Subcutaneous abdominal adipose tissue (tissue), 5 donors: Measurements from ENCODE around the gene USO1.
"Not testable (repeated sequence)": the region's sequence is repeated elsewhere in the genome, so short reads cannot be mapped to it uniquely, and the experiment has no call there.

ENCODE experiments used
- H3K27ac ChIP-seq: one replicate; pipeline ENCODE4 v1.7.0; 2013; ENCODE audit warnings: low read depth, mild to moderate bottlenecking, inconsistent platforms, low read length, moderate library complexity
- H3K27me3 ChIP-seq, 5 donors: one replicate each; pipeline ENCODE4 v1.7.0; 2013; ENCODE audit warnings: low read length in 5 of 5, inconsistent platforms in 1 of 5; ENCODE audit not compliant: control insufficient read depth in 5 of 5, insufficient read depth in 4 of 5
- H3K36me3 ChIP-seq, 5 donors: one replicate each; pipeline ENCODE4 v1.7.0; 2013; ENCODE audit warnings: low read length in 5 of 5; ENCODE audit not compliant: control insufficient read depth in 5 of 5, insufficient read depth in 5 of 5
- H3K4me1 ChIP-seq, 5 donors: one replicate each; pipeline ENCODE4 v1.7.0; 2013; ENCODE audit warnings: low read length in 5 of 5, mild to moderate bottlenecking in 3 of 5, moderate library complexity in 1 of 5; ENCODE audit not compliant: control insufficient read depth in 5 of 5, insufficient read depth in 5 of 5
- H3K4me3 ChIP-seq, 5 donors: one replicate each; pipeline ENCODE4 v1.7.0; 2013; ENCODE audit warnings: low read length in 5 of 5, low read depth in 1 of 5
- H3K9ac ChIP-seq, 5 donors: one replicate each; pipeline ENCODE4 v1.7.0; 2013; ENCODE audit warnings: low read length in 5 of 5, mild to moderate bottlenecking in 4 of 5, moderate library complexity in 3 of 5
- H3K9me3 ChIP-seq, 5 donors: one replicate each; pipeline ENCODE4 v1.7.0; 2013; ENCODE audit warnings: low read length in 5 of 5; ENCODE audit not compliant: control insufficient read depth in 5 of 5
- donor health status: healthy.
- donor health status: healthy.
- donor health status: healthy.
- donor health status: healthy.
- donor health status: healthy.

USO1 gene

DNA sequence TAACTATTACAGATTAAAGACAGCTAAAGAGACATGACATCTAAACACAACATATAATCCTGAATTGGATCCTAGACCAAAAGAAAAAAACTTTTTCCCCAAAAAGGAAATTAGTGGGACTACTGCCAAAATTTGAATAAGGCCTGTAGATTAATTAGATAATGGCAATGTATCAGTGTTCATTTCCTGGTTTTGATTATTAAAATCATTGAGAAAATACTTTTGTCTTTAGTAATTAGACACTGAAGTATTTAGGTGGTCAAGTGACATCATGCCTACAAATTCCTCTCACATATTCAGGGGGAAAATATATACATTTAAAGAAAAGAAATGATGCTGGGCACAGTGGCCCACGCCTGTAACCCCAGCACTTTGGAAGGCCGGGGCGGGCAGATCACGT, 10.4 kb upstream of the USO1 start:
- Histone ChIP-seq H3K36me3 (peaks cover 0 to 3% (median 0%) of the 10 kb centered on the region in 5 donors), H3K9ac (no peak overlapping the region), H3K4me1 (peaks cover 6 to 28% (median 12%) of the 10 kb centered on the region in 5 donors), H3K9me3 (no peaks in the 10 kb centered on the region), H3K27me3 (no peaks in the 10 kb centered on the region), H3K4me3 (no peak overlapping the region), H3K27ac (no peak overlapping the region)

DNA sequence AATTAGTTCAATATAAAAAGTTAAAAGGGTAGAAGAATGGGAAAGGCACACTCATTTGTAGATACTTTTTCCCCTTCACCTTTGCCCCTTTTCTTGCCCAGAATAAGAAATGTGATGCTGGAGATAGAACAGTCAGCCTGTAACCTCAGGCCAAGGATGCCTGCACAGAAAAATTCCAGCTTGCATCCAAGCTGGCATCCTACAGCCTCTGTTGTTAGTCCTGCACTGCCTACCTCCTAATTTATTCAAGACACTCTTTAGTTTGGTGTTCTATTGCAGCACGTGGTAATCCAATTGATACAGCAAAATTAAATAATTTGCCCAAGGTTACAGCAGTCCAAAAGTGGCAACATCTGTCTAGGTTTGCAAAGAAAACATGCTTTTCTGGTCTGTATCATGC, 9.7 kb upstream of the USO1 start:
- Histone ChIP-seq H3K4me3 (no peak overlapping the region), H3K27me3 (no peaks in the 10 kb centered on the region), H3K4me1 (peaks cover 6 to 24% (median 12%) of the 10 kb centered on the region in 5 donors), H3K27ac (no peak overlapping the region), H3K36me3 (peaks cover 0 to 3% (median 0%) of the 10 kb centered on the region in 5 donors), H3K9me3 (no peaks in the 10 kb centered on the region), H3K9ac (no peak overlapping the region)

DNA sequence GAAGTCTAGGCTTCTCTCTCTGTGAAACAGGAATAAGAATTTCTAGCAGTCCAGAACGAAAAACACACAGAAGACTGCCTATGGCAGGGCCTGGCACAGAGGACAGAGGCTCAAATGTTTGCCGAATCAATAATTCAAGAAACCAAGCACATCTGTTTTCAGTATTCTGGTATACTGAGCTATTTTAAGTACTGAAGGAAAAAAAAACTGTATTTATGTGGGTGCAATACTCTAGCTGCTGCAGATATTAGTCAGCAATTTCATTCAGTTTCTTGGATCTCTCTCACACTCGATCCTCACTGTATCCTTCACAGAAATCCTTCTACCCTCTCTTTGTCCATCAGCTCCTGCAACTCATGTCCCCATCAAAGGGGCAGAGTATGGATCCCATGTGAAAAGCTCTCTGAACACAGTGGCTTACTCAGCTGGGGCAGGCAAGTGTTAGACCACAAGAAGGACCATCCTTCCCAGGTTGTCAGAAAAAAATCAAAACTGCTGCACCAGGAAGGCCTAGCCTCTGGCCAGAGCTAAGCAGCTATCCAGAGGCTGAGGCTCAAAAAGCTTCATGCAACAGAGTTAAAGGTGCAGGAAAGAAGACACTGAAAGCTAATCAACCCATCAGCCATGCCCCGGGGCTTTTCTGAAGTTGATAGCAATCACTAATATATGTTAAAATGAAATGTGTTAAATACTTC, 9.1 kb upstream of the USO1 start:
- Histone ChIP-seq H3K4me1 (peaks cover 3 to 19% (median 7%) of the 10 kb centered on the region in 5 donors), H3K4me3 (no peak overlapping the region), H3K27me3 (no peaks in the 10 kb centered on the region), H3K9me3 (no peaks in the 10 kb centered on the region), H3K36me3 (peaks cover 0 to 3% (median 0%) of the 10 kb centered on the region in 5 donors), H3K27ac (no peak overlapping the region), H3K9ac (no peak overlapping the region)

DNA sequence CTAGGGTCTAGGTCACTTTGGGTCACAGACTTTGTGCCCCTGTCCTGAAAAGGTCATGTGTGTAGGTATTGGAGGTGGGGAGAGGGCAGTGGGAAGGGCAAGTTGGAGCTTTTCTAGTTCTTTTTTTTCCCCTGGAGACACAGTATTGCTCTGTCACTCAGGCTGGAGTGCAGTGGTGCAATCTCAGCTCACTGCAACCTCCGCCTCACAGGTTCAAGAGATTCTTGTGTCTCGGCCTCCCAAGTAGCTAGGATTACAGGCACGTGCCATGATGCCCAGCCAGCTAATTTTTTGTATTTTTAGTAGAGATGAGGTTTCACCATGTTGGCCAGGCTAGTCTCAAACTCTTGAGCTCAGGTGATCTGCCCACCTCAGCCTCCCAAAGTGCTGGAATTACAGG, 8.3 kb upstream of the USO1 start:
- not testable (repeated sequence) for H3K27ac ChIP-seq, H3K36me3 ChIP-seq, H3K27me3 ChIP-seq, H3K4me3 ChIP-seq, H3K9ac ChIP-seq, H3K9me3 ChIP-seq
- H3K4me1 ChIP-seq = peaks cover 2 to 14% (median 6%) of the 10 kb centered on the region in 5 donors

DNA sequence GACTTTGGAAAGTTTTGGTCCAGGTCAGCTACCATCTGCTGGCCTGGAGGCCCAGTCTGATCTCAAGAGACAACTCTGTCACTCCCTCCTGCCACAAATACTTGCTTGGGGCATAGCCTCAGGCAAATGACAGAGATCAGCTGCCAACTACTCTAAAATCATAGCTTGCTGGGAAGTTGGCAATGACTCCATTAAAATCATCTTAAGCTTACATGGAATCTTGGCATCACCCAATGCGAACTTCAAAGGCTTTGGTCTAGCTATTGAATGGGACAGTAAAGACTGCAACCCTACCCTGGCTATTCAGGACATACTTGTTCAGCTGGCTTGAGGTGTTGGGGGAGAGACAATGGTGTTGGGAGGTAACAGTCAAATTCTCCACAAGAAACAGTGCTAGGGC, 7.0 kb upstream of the USO1 start:
- H3K9ac ChIP-seq = no peak overlapping the region
- H3K4me3 ChIP-seq = no peak overlapping the region
- H3K27ac ChIP-seq = no peak overlapping the region

DNA sequence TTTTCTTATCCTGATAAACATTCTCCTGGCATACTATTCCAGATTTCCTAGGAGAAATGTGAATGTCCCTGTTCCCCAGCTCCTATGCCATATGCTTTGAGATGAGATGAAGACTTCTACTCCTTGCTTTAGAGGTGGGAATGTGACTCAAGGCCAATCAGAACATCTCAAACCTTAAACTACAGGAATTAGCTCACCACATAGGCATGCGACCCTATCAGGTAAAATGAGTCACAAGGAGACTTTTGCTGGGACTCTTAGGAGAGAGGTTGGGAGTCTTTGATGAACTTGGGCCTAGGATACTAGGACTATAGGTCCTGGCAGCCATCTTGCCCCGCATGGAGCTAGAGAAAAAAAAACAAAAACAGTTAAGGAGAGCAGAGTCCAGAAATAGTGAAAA, 5.8 kb upstream of the USO1 start:
- Histone ChIP-seq H3K36me3 (peaks cover 0 to 3% (median 0%) of the 10 kb centered on the region in 5 donors), H3K4me3 (no peak overlapping the region), H3K4me1 (peaks cover 2 to 19% (median 13%) of the 10 kb centered on the region in 5 donors), H3K27ac (no peak overlapping the region), H3K9ac (no peak overlapping the region), H3K9me3 (no peaks in the 10 kb centered on the region), H3K27me3 (no peaks in the 10 kb centered on the region)

More for the DNA sequence above, 7.0 kb upstream of the USO1 start:
- no peaks in the 10 kb centered on the region for H3K9me3 ChIP-seq
- no peaks in the 10 kb centered on the region for H3K27me3 ChIP-seq
- H3K4me1 ChIP-seq = peaks cover 2 to 14% (median 6%) of the 10 kb centered on the region in 5 donors
- peaks cover 0 to 3% (median 0%) of the 10 kb centered on the region in 5 donors for H3K36me3 ChIP-seq

DNA sequence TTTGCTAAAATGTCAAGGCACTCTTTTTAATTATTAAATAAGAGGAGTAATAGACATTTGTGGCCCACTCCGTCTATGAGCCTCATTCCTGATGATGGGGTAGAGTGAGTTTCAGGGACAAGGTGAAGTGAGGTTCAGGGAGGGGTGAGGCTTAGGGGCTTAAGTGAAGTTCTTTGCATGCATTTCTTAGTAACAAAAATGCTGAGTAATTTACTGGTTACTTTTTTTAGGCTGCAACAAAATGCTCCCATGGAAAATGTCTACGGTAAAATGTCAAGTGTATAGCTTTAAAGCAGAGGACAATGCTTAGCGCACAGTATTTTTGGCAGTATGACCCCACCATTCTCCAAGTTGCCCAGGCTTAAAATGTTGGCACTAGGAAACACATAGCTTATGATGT, 2.0 kb upstream of the USO1 start:
- Histone ChIP-seq H3K36me3 (peaks cover 0 to 3% (median 0%) of the 10 kb centered on the region in 5 donors), H3K27ac (no peak overlapping the region), H3K9me3 (no peaks in the 10 kb centered on the region), H3K9ac (no peak overlapping the region), H3K27me3 (no peaks in the 10 kb centered on the region), H3K4me3 (no peak overlapping the region), H3K4me1 (peaks cover 0 to 36% (median 32%) of the 10 kb centered on the region in 5 donors)

DNA sequence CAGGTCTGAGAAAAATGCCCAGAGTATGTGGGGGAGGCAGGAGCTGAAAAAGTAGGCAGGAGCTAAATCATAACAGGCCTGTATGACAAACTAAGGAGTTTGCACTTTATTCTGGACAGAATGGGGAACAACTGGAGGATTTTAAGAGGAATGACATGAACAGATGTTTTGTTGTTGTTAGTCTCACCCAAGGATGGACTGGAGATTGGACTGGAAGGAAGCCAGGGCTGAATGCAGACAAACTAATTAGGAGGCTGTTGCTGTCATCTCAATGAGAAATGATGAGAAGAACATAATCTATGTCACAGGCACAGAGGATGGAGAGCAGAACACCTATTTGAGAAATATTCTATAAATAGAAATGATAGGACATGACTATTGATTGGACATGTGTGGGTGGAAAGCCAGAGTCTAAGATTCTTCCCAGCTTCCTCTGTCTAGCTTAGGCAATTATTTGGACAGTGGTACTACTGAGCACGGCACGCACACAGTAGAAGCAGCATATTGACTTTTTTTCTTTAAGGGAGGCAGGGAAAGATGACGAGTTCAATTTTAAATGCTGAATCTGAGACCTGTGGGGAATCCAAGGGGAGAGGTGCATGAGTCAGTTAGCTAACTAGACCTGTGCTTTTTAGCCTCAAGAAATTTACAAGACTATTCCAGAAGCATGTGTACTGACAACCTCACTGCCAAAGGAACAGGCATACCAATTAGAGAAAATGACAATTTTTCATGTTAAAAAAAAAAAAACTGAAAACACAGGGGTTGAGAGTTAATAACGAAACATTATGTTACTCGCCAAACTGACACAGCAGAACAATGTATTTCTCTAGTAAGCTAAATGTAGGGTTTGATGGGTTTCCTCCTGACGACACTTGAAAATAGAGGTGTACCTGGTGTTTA, 963 bp upstream of the USO1 start:
- Histone ChIP-seq H3K27me3 (no peaks in the 10 kb centered on the region), H3K36me3 (peaks cover 0 to 2% (median 0%) of the 10 kb centered on the region in 5 donors), H3K9me3 (no peaks in the 10 kb centered on the region), H3K4me1 (peaks cover 0 to 36% (median 33%) of the 10 kb centered on the region in 5 donors), H3K4me3 (peak overlapping the region; percentile 61 to 99 (median 96)), H3K27ac (peak overlapping the region; percentile 97), H3K9ac (peak overlapping the region; percentile 66 to 99 (median 71))

DNA sequence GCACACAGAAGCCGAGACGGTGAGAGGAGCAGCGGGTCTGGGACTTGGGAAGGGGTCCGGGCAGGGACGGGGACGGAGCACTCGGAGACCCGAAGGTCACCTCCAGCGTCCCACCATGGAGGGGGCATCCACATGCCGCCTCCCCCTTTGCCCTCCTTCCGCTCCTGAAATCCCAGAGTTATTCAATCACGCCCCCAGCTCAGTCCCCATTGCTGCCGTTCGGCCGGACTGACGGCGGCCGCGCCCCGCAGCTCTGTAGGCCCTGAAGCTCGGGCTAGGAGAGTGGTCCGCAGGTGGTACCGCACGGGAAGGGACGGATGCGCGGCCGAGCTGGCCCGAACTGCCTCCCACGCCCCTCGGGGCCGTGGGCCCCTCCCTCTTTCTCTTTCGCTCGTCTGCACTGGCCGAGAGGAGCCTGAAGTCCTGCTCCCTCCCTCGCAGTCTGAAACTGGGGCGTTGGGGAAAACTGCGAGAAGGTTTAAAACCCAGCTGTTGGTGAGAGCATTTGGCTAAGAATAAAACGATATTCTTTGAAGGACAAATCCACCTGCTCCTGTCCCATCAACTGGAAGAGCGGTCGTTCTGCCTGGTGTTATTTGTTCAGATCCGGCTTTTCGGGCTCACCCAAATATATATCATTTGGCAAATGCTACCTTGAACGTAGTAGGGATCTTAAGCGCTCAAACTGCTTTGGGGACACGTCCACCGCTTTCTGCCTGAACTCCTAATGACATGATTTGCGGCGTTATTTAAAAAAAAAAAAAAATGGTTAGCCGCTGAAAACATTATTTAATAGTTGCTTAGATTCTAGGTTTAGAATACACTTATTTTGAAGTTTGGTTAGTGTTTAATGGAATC, 719 bp downstream of the USO1 start:
- no peaks in the 10 kb centered on the region for H3K36me3 ChIP-seq
- H3K4me3 ChIP-seq = peak overlapping the region; percentile 90 to 99 (median 99)
- peaks cover 0 to 40% (median 34%) of the 10 kb centered on the region in 5 donors for H3K4me1 ChIP-seq
- H3K9ac ChIP-seq = peak overlapping the region; percentile 90 to 99 (median 98)
- no peaks in the 10 kb centered on the region for H3K27me3 ChIP-seq
- peak overlapping the region; percentile 97 for H3K27ac ChIP-seq
- no peaks in the 10 kb centered on the region for H3K9me3 ChIP-seq
